IMR-90 (cell line): ENCODE measurements around the gene CSNK2A1. TPM values are rescaled to one million over a fixed set of nuclear protein-coding genes. Genes with fewer than 3 reads are reported as not detected.

Experiments used
- ATAC-seq: fragments of 200-7000 bp; cut with Tn5 transposase; 2 replicates; pipeline ENCODE4 v1.9.1; 2020; ENCODE audit warnings: low read depth, mild to moderate bottlenecking, moderate library complexity
- BruUV-seq: library from RNA; stranded (reverse); fragments of 400-500 nt; replicated peaks from 2 replicates; lab custom pipeline; 2021; lab: Mats Ljungman, UMichigan
- CTCF ChIA-PET: fragments of 300-600 bp; formaldehyde crosslinking; extraction: SDS; loops from one replicate; lab custom pipeline; 2021; ENCODE audit warnings: antibody characterized with exemption; lab: Yijun Ruan, JAX
- POLR2A ChIA-PET: fragments of 300-600 bp; sonication (Branson Sonifier 250); formaldehyde crosslinking; loops from one replicate; lab custom pipeline; 2022; ENCODE audit warnings: antibody characterized with exemption; ENCODE audit not compliant: unreplicated experiment; lab: Charles Lee
- DNase-seq: peaks from one replicate; pipeline ENCODE4 v3.0.0; 2013
- H2AFZ ChIP-seq: replicated peaks from 2 replicates; pipeline ENCODE3; 2013; ENCODE audit warnings: low read length, mild to moderate bottlenecking; ENCODE audit not compliant: poor library complexity
- H2AK5ac ChIP-seq: 2 replicates; pipeline ENCODE4 v1.6.1; 2013; ENCODE audit warnings: low read depth, low read length, inconsistent platforms
- H2AK9ac ChIP-seq: replicated peaks from 2 replicates; pipeline ENCODE3; 2013; ENCODE audit warnings: mild to moderate bottlenecking, low read depth, low read length, moderate library complexity; ENCODE audit not compliant: poor library complexity
- H2BK120ac ChIP-seq: 2 replicates; pipeline ENCODE4 v1.6.1; 2013; ENCODE audit warnings: low read depth, low read length, inconsistent platforms
- H2BK15ac ChIP-seq: 3 replicates; pipeline ENCODE4 v1.6.1; 2013; ENCODE audit warnings: low read depth, low read length, inconsistent platforms
- H2BK20ac ChIP-seq: 2 replicates; pipeline ENCODE4 v1.6.1; 2013; ENCODE audit warnings: low read depth, mild to moderate bottlenecking, inconsistent platforms, low read length, moderate library complexity
- H2BK5ac ChIP-seq: 2 replicates; pipeline ENCODE4 v1.6.1; 2013; ENCODE audit warnings: mild to moderate bottlenecking, low read depth, low read length, inconsistent platforms; ENCODE audit not compliant: poor library complexity, severe bottlenecking
- H3K14ac ChIP-seq: replicated peaks from 2 replicates; pipeline ENCODE4 v1.6.1; 2013; ENCODE audit warnings: low read depth, low read length, inconsistent platforms
- H3K18ac ChIP-seq: 2 replicates; pipeline ENCODE4 v1.6.1; 2013; ENCODE audit warnings: low read depth, low read length, control low read depth
- H3K23ac ChIP-seq: 2 replicates; pipeline ENCODE4 v1.6.1; 2013; ENCODE audit warnings: low read depth, low read length, inconsistent platforms
- H3K27ac ChIP-seq: 2 replicates; pipeline ENCODE4 v1.5.1; 2013; ENCODE audit warnings: mild to moderate bottlenecking, control low read depth, low read length; ENCODE audit not compliant: insufficient read depth
- H3K27me3 ChIP-seq: 2 replicates; pipeline ENCODE4 v1.6.1; 2013; ENCODE audit warnings: low read length; ENCODE audit not compliant: control insufficient read depth, insufficient read depth
- H3K36me3 ChIP-seq: 2 replicates; pipeline ENCODE4 v1.6.1; 2013; ENCODE audit warnings: low read length, mixed read lengths; ENCODE audit not compliant: control insufficient read depth, insufficient read depth
- H3K4ac ChIP-seq: 2 replicates; pipeline ENCODE4 v1.6.1; 2013; ENCODE audit warnings: low read depth, low read length, inconsistent platforms
- H3K4me1 ChIP-seq: 2 replicates; pipeline ENCODE4 v1.6.1; 2013; ENCODE audit warnings: low read length, mixed read lengths; ENCODE audit not compliant: control insufficient read depth, insufficient read depth
- H3K4me2 ChIP-seq: 2 replicates; pipeline ENCODE4 v1.6.1; 2013; ENCODE audit warnings: low read depth, mild to moderate bottlenecking, control low read depth, low read length, moderate library complexity
- H3K4me3 ChIP-seq: 2 replicates; pipeline ENCODE4 v1.5.1; 2013; ENCODE audit warnings: low read depth, mild to moderate bottlenecking, control low read depth, low read length, moderate library complexity; ENCODE audit not compliant: insufficient read depth
- H3K56ac ChIP-seq: 2 replicates; pipeline ENCODE4 v1.6.1; 2013; ENCODE audit warnings: low read length, inconsistent platforms; ENCODE audit not compliant: insufficient read depth; ENCODE audit errors: extremely low read depth
- H3K79me1 ChIP-seq, 2 experiments: 2 replicates each; pipeline ENCODE4 v1.6.1; 2013; ENCODE audit warnings: low read length in 2 of 2, inconsistent platforms in 1 of 2, low read depth in 1 of 2
- H3K9ac ChIP-seq: 2 replicates; pipeline ENCODE4 v1.6.1; 2013; ENCODE audit warnings: low read depth, low read length, control low read depth
- H3K9me1 ChIP-seq: 2 replicates; pipeline ENCODE4 v1.6.1; 2013; ENCODE audit warnings: low read length, inconsistent platforms; ENCODE audit not compliant: insufficient read depth
- H3K9me3 ChIP-seq: 2 replicates; pipeline ENCODE4 v1.6.1; 2013; ENCODE audit warnings: low read length; ENCODE audit not compliant: control insufficient read depth, insufficient read depth
- H4K20me1 ChIP-seq: 2 replicates; pipeline ENCODE4 v1.6.1; 2013; ENCODE audit warnings: low read length, inconsistent platforms; ENCODE audit not compliant: insufficient read depth
- H4K5ac ChIP-seq: 2 replicates; pipeline ENCODE4 v1.6.1; 2013; ENCODE audit warnings: mild to moderate bottlenecking, low read depth, low read length, control low read depth
- H4K8ac ChIP-seq, 2 experiments: 2 replicates each; pipeline ENCODE4 v1.6.1; 2013; ENCODE audit warnings: low read depth in 2 of 2, low read length in 2 of 2, control low read depth in 1 of 2, inconsistent platforms in 1 of 2
- H4K91ac ChIP-seq: 2 replicates; pipeline ENCODE4 v1.6.1; 2013; ENCODE audit warnings: low read depth, low read length, inconsistent platforms; ENCODE audit not compliant: insufficient read depth
- BHLHE40 ChIP-seq: fragments of 150-350 bp; IDR thresholded peaks from 2 replicates; pipeline ENCODE4 v1.6.1; 2016; ENCODE audit warnings: mild to moderate bottlenecking, low read depth, low read length
- CHD1 ChIP-seq: IDR thresholded peaks from 2 replicates; pipeline ENCODE4 v1.6.1; 2012; ENCODE audit warnings: low read depth, low read length, improper control_type of control experiment
- CTCF ChIP-seq: conservative IDR thresholded peaks from 2 replicates; pipeline ENCODE4 v1.5.1; 2012; ENCODE audit warnings: mild to moderate bottlenecking, low read depth, low read length, improper control_type of control experiment
- RFX5 ChIP-seq: IDR thresholded peaks from 2 replicates; pipeline ENCODE4 v1.8.0; 2012; ENCODE audit warnings: low read depth, mild to moderate bottlenecking, low read length, moderate library complexity
- USF2 ChIP-seq: fragments of 150-350 bp; IDR thresholded peaks from 2 replicates; pipeline ENCODE4 v1.6.1; 2017; ENCODE audit warnings: mild to moderate bottlenecking, antibody characterized with exemption, low read length, low read depth
- WGBS, 2 experiments: methylation state at CpG; one replicate each; pipeline versions ENCODE4 v1.1.5 to v1.1.7; 2013; ENCODE audit warnings: missing lambda C conversion rate in 2 of 2; ENCODE audit not compliant: insufficient read length in 1 of 2; ENCODE audit errors: extremely low coverage in 2 of 2; 5-methylcytosine and 5-hydroxymethylcytosine counted together
- dilution Hi-C: fragments of 300-500 bp; cut with HindIII; formaldehyde crosslinking; loops from one replicate; pipeline ENCODE4 v1.14.3; 2018; ENCODE audit warnings: low sequenced_read_pairs; ENCODE audit not compliant: unreplicated experiment
- in situ Hi-C: fragments of 300-500 bp; cut with MboI; formaldehyde crosslinking; loops from 3 replicates; pipeline ENCODE4 v1.14.3; 2019; ENCODE audit warnings: low sequenced_read_pairs, inconsistent platforms, mixed read lengths
- intact Hi-C: fragments of 100-400 bp; cut with micrococcal nuclease; formaldehyde crosslinking; loops from 2 replicates; pipeline ENCODE4 v1.10.0; 2022
- polyA plus RNA-seq, 3 experiments: library from polyadenylated mRNA; depleted of rRNA; stranded (reverse); fragments of >200 nt; gene quantifications; 2 replicates each; pipeline ENCODE4 v1.2.3, GENCODE V29; 2012; ENCODE audit warnings: low replicate concordance in 1 of 3
- total RNA-seq: library from RNA; depleted of rRNA; stranded (reverse); fragments of >200 nt; gene quantifications from 2 replicates; pipeline ENCODE4 v1.2.3, GENCODE V29; 2012

Gene CSNK2A1
- total and polyA plus RNA-seq, 2 of the 4 experiments (the other 2 are of a cell fraction) = 86.3 to 151 TPM

- no peak overlapping the region for H3K23ac ChIP-seq
- ChIA-PET POLR2A (no interaction called here), CTCF (no interaction called here)
- no peak overlapping the region for H4K91ac ChIP-seq
- no peak overlapping the region for H3K27ac ChIP-seq
- H2BK5ac ChIP-seq = no peak overlapping the region
- H2AFZ ChIP-seq = no peak overlapping the region
- peaks cover 20% of the 10 kb centered on the region for H4K20me1 ChIP-seq
- no peaks in the 10 kb centered on the region for H3K27me3 ChIP-seq
- peaks cover 67% of the 10 kb centered on the region for H3K36me3 ChIP-seq
- WGBS, 2 experiments = 95% methylated on average over 8 of the region's 13 CpGs; no CpG with 5 or more reads in 1 of the 2 experiments
- H2BK120ac ChIP-seq = no peak overlapping the region
- no peak overlapping the region for H3K9ac ChIP-seq
- peaks cover 5% of the 10 kb centered on the region; the same call in 1 of the 2 replicates for H3K4me1 ChIP-seq
- in situ Hi-C loops (no loop called here), intact Hi-C loops (no loop called here), dilution Hi-C loops (no loop called here)
- ATAC-seq = no peak
- H3K4me2 ChIP-seq = no peak overlapping the region
- H3K4ac ChIP-seq = no peak overlapping the region
- H3K18ac ChIP-seq = no peak overlapping the region
- H3K9me1 ChIP-seq = peaks cover 15% of the 10 kb centered on the region
- H4K5ac ChIP-seq = no peak overlapping the region
- peaks cover 19 to 51% of the 10 kb centered on the region in 2 experiments for H3K79me1 ChIP-seq
- no peak overlapping the region for H2BK15ac ChIP-seq
- no peak overlapping the region for H3K14ac ChIP-seq
- H2AK9ac ChIP-seq = no peak overlapping the region
- no peak overlapping the region for H2BK20ac ChIP-seq
- no peak overlapping the region for H3K56ac ChIP-seq
- H2AK5ac ChIP-seq = no peak overlapping the region
- BruUV-seq = no TSS peak
- H3K4me3 ChIP-seq = no peak overlapping the region
- DNase-seq = peak; percentile 31
- H3K9me3 ChIP-seq = no peaks in the 10 kb centered on the region
- H4K8ac ChIP-seq = no peak overlapping the region
- TF ChIP-seq RFX5 = no peak
- no peak for TF ChIP-seq CTCF
- no peak for TF ChIP-seq BHLHE40
- no peak for TF ChIP-seq CHD1
- TF ChIP-seq USF2 = no peak
Observed at GRCh38 chr20:440636-441035, 103.0 kb downstream of the CSNK2A1 start.
